NCI-H2171 treated with DMSO at 0.1 percent for 48 hours (cell line): ENCODE results near the gene PPIE.

Experiments used
- DNase-seq: peaks from one replicate; lab custom pipeline; 2025; lab: John Stamatoyannopoulos, UW

The PPIE gene

DNA sequence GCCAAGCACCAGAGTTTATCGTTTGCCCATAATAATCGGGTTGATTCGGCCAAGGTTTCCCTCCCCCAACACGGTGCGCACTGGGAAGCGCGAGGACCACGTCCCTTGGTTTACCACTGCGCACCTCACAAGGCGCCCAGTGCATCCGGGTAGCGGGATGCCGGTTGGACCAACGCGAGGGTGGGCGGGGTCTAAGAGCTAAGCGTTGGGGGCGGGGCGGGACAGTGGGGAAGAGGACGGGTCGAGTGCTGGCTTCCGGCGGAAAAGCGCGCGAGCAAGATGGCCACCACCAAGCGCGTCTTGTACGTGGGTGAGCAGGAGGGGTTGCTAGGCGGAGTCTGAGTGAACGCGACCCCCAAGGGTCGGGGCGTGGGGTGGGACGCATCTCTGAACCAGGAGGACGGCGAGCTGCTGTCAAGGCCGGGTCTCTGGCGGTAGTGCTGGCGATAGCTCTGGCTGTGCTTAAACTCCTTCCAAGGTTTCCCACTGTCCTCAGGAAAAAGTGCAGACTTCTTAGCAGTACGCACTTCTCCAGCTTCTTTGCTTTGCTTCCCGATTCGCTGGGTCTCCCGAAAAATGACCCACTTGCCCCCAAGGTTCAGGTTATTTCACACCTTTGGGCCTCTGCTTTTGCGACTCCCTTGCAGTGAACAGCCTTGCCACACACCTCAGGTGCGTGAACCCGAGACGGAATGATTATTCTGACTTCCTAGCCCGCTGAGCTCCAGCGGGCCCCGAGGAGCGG is at the start of gene PPIE:
PPIE (plus strand) TSS at position 261 of the 745 bp plus-strand sequence; CDS start at position 280, 19 bp downstream.
- DNase-seq: peak; percentile 86

DNA sequence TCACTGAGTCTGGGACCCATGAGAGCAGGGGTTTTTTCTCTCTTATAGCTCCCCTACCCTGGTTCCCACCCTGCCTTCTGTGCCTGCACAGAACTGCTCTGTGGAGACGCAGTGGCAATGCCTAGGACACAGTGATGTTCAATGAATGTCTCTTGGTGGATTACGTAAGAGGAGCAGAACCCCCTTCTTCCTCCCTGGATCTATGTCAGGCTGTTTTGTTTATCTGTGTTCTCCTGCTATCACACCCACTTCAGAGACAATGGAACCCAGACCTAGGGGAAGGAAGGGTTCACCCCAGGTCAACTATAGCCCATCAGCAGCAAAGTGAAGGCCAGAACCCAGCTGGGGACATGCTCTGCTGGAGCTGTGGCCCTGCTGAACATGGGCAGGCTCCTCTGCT is 49.5 kb upstream of the PPIE start:
- no peak for DNase-seq

DNA sequence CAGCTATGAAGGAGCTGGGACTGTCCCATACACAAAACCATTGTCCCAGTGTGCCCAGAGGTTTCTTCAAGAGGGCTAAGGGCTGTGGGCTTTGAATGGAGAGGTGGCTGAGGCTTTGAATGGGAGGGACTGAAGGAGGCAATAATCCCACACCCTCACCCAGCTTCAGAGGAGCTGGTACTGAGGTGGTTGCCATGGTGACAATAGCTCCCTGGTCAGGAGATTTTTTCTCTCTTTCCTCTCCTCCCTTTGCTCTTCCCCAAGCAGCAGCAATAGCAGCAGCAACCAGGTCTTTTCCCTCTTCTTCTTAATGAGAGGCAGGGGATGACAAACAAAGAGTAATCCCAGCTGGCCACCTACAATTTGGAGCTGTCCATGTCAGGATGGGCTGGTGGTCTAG is 49.0 kb upstream of the PPIE start:
- no peak for DNase-seq

DNA sequence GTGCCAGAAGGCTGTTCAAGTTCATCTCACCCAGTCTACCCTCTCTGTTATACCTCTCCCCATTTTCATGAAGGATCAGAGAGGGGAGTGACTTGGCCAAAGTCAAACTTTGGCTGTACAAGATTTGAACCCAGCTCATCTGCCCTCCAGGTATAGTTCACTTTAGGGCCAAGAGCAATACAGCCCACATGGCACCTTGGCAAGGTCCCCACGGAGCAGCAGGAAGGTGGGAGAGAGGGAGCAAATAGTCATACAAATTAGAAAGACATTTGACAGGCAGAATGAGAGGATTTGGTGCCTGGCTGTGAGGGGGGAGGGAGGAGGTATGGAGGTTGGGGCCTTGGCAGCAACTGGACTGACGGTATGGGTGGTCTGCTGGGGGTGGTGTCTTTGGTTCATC is 48.5 kb upstream of the PPIE start:
- no peak for DNase-seq

DNA sequence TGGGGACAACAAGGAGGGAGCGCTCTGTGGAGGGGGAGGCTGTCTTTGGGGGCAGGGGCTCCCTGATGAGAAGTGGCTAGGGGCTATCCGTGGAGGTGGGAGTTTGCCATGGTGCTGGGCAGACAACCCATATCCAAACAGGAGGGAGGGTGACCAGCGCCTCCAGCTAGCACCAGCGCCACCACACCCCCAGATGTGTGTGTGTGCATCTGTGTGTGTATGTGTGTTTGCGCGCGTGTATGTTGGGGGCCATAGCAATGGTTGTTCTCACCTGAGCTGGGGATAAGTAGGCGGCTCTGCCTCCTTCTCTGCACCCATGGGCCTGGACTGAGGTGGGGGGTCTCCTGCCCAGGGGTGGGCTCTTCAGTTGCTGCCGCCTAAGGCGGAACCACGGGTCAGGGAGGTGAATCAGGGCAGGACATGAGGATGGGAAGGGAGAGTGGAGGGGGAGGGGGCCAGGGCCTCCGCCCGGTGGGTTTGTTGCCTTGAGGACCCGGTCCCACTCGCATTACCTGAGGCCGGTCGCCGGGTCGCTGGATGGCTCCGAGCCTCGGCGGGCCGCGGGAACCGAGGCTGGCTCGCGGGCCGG is 47.8 kb upstream of the PPIE start:
- no peak for DNase-seq

DNA sequence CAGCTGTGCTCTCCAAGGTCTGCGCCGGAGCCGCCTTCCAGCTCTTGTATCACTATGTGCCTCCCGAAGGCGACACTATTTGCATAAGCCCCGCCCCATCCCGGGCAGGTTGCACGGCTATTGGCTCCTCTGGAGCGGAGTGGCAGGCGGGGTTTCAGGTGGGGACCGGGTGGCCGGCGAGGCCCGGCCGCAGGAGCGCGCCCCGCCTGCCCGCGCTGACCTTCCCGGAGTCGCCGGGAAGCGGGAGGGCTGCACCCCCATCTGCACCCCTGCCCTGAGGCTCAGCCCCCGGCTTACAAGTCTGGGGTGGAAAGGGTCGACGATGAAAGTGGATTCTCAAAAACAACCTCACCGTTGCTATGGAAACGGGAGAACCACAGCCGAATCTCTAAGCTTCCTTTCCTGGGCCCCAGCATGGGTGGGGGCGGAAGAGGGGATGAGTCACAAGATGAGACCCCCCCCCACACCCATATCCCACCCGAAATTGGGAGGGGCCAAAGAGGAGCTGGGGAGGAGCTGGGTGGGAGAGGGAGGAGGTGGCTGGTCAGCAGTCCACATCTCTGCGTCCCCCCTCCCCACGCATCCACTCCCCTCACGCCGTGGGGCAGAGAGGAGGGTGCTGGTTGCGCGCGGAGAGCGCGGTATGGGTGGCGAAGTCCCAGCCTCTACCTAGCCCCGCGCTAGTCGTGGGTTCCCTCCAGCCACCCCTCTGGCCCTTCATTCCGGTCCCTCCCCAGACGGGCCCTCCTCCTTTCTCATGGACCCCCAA is 47.1 kb upstream of the PPIE start, which contains the start of gene HPCAL4:
HPCAL4 (minus strand) TSS at position 51 of the 769 bp plus-strand sequence. CDS start 6,830 bp downstream, outside the sequence.
- DNase-seq: peak; percentile 85

DNA sequence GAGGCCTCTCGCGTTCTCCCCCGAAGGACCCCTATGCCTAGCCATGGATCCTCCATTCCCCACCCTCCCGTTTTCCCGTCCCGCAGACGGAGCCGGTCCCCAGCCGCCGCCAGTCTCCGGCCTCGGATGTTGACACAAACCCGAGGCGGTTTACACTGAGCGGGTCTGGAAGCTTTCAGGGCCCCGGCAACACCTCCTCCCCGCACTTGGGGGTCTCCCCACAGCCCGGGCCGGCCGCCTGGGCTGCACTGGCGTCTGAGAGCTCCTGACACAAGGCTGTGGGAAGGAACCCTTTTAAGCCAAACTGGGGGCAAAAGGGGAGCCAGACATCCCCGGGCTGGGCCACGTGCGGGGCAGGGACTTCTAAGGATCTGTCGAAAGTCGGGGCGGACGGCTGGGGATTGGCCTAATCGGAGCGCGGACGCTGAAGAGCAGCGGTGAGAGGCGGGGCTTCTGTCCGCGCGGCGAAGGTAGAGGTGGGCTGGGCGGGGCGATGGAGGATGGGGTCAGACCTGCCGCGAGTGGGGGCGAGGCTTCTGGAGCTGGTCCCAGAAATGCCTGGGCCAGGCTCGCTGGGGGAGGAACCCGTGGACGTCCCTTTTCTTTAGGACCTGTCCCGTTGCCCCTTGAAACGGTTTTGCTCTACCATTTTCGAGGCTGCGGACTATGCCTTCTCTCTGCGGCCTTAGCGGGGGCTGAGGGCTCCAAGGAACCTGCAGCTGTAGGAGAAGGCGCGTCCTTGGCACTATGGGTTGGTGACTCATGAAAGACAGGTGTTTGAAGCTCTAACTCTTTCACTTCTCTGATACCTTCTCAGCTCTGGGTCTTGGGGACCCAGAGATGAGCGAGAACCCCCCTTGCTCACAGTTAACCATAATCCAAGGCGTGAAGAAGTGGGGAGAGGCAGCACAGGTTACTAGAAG is 46.3 kb upstream of the PPIE start:
- peak; percentile 36 for DNase-seq

DNA sequence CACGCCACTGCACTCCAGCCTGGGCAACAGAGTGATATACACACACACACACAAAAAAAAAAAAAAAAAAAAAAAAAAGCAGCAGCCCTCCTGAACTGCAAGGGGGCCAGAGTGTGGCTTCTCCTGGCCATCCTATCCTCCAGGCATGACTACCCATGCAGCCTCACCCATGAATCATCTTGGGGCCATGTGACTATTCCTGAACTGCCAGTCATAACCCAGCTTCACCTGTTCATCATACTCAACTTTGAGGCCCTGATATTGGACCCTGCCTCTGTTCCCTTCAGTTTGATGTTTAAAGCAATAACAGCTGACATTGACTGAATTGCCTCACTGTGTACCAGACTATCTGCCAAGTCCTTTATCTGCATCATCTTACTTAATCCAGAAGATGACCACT is 44.7 kb upstream of the PPIE start:
- DNase-seq: no peak

DNA sequence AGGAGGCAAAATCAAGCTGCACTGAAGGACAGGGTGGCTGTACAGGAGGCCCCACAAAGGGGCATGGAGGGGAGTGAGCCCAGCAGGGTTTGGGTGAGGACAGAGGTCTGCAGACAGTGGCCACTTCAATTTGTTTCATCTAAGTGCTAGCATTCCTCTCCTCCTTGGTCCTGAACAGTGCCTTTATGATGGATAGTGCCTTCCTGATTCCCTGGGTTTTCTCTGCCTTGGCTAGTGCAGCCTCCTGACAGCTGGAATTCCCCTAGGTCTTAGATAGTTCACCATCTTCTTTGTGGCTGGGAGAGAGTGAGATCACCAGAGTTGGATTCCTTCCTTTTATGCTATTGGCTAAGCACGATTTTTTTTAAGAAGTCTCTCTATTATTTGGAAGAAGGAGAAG is 43.7 kb upstream of the PPIE start:
- no peak for DNase-seq

DNA sequence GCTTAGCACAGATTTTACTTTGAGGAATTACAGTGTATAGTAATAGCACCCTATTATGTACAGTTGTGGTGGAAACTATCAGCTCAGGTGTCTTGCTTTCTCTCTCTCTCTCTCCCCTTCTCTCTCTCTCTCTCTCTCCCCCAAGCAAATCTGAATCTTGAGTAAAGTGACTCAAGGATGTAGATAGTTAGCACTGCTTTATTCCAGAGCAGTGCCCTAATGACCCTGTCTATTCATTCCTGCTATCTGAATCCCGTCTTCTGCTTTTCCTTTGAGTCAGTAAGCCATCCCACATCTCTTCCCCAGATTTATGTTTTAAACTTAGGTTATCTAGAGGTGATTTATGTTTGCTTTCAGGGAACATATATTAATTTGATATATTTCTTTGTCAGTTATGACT is 42.2 kb upstream of the PPIE start:
- DNase-seq: no peak

DNA sequence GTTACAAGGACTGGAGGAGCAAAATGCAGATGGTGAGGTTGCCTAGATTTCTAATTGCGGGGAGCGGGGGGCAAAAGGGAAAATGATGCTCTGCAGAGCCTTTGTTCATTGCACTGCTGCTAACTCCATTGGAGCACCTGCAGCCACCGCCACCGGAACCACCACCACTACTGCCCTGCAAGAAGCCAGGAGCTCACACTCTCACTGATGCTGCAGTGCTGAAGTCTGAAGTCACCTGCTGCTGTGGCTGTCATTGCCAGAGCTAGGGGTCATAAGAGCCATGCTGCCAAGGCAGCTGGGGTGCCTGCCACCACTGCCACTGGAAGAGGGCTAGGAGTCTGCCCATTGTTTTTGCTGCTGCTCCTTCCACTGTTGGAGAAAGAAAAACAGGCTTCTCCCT is 40.1 kb upstream of the PPIE start:
- DNase-seq: no peak

DNA sequence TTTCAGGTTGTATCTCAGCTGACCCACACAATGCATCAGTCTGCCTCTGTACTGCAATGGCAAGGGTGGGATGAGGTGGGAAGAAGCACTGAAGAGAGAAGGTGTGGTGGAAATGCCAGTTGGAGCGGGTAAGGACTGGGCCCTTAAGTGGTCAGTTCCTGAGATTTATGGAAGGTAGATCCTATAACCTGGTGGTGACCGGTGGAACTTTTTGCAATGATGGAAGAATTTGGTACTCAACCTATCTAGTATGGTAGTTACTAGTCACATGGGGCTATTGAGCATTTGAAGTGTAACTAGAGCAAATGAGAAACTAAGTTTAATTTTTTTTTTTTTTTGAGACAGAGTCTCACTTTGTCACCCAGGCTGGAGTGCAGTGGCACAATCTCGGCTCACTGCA is 39.3 kb upstream of the PPIE start:
- DNase-seq: no peak

DNA sequence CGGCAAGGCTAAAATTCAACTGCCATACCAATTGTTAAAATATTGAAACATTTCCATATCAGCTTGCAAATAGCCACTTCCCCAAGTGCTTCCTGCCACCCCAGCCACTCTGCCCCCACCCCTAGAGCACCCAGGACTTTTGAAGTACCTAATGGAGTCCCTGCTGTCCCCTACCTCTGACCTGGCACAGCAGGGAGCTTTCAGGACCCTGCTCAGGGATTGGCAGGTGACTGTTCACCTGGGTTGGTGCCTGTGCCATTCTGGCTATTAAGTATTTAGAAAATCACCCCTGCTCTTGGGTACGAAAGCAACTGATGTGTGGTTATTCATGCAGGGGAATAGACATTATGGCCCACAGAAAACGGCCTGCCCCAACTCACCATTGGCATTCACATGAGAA is 38.3 kb upstream of the PPIE start:
- DNase-seq: no peak

DNA sequence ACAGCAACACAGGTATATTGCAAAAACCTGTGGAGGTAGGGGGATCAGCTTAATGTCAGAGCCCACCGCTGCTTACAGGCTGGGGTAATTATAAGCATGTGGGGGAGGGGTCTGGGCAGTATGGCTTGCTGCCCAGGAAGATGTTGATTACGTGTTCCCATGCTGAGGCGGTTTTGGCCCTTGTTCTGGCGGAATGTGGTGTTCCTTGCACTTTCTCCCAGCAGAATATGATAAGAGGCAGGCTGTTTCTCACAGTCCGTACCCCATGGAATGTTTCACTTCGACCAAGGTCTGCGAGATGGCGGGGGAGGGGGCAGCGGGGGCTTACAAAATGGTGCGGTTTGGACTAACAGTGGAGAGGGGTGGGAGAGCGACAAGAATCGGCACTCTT is 37.6 kb upstream of the PPIE start:
- no peak for DNase-seq

DNA sequence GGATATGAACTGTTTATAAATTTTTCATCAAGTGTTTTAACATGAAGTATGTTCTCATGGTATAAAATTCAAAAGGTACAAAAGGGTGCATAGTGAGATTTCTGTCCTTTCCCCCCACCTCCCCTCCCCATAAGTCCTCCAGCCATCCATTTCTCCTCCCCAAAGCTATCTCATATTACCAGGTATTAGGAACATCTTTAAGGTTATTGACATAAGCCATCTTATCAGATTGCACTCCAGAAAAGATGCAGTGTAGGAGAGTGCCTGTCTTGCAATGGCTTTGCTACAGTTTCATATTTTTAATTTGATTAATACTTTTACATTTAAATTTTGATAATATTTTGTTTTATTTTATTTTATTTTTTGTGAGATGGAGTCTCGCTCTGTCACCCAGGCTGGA is 33.9 kb upstream of the PPIE start:
- DNase-seq: no peak

DNA sequence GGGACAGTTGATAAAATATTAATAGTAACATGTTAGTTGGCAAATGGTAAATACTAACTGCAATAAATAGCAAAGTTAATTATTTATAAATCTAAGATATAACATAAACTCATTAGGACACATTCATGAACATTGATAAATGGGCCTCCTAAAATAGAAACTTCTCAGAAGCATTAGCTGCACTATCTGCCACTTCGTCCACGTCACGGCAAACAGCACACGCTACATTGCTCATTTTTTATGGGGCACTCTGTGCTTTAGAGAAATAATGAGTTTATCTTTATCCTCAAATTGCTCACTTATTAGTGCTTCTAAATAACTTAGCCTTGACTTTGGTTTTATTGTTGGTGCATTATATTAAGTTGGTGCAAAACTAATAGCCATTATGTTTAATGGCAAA is 31.2 kb upstream of the PPIE start:
- no peak for DNase-seq

DNA sequence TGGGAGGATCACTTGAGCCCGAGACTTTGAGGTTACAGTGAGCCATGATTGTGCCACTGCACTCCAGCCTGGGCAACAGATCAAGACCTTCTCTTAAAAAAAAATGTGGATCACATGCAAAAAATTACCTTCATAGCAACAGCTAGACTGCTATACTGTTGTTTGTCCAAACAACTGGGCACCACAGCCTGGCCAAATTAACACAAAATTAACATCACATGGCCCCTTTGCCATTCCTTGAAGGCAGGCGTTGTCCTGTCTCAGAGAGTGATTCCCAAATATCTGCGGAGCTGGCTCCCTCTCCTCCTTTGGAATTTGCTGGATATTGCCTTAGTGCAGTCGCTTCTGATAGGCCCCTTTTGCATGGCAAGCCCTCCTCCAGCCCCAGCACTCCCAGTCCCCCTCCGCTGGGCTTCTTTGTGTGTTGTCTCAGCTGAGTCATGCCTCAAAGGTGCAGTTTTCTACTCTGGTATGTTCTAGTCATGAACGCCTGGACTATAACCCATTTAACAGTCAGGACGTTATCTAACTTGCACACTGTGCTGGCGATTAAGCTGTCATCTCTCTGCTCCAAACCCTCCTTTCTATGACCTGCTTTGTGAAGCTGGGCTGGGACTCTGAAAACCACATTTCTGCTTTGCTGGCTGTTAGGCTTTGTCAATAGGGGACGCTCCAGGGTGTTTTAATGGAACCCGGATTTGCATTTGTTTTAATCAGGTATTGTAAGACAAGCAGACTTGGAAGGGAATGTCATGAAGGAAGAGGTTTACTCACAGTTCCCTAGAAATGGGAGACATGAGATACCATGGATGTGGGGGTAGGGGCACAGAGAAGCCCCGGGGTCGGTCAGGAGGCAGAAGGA is 27.3 kb upstream of the PPIE start:
- DNase-seq: no peak

DNA sequence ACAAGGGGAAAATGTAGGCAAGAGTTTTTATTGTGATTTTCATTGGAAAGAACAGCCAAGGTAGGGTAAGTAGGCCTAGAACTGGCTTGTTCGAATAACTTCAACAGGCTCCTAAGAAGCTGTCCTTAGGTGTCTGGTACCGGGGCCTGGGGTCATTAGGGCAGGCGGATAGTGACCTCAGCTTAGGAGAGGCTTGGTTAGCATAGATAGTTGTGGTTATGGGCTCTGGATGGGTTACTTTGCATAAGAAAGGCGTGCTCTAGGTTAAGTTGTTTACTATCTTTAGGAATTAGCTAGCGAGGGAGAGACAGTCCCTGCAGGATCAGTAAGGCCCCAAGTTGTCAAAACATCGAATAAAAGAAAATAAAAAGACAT is 26.7 kb upstream of the PPIE start:
- DNase-seq: no peak

DNA sequence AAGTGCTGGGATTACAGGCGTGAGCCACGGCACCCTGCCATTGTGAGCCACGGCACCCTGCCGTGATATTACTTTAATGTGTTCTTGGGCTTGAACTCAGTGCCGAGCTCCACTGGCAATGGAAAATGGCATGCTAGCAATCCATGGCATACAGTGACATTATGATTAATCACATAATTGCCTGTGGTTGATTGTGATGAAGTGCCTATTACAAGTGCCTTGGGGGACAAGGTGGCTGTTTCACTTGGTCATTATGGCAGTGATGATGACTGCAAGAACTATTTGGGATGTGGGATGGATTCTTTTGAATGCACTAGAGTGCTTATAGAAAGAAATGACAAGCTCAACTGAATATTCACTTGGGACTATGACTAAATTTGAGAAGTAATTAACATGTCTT is 25.1 kb upstream of the PPIE start:
- no peak for DNase-seq

DNA sequence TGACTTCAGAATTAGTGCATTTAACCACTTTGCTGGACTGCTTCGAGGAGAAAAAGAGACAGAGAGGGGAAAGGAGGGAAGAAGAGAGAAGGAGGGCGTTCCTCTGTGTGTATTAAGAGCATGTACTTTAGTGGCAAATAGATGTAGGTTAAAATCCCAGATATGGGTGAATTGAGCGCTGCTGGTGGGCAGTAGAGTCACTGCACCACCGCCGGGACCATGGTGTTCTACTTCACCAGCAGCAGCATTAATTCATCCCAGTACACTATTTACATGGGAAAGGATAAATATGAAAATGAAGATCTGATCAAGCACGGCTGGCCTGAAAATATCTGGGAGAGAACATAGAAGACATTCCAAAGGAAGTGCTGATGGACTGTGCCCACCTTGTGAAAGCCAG is 20.9 kb upstream of the PPIE start:
- DNase-seq: no peak
